Measurements from ENCODE around the gene ADGRG6.

DNA sequence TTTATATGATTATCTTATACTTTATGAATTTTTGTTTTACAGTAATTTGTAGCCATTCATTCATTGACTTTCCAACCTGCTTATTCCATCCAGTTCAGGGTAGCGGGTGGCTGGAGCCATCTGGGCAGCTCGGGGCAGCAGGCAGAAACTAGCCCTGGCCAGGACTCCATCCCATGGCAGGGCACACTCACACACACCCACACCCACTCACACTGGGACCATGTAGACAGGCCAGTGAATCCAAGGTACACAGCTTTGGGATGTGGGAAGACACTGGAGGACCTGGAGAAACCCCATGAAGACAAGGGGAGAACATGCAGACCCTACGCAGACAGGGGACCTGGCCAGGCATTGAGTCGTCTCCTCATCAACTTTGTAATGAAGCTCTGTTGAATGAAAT, 84.8 kb downstream of the ADGRG6 start:
- no peak for TF ChIP-seq CEBPB (IDR thresholded peaks at IDR 0.05; ENCODE audit: low read depth, low read length)
- TF ChIP-seq BACH1 (IDR thresholded peaks at IDR 0.05; ENCODE audit: low read length), result no peak
- no peak for TF ChIP-seq RAD21 (IDR thresholded peaks at IDR 0.05 in 1 of 2, conservative IDR thresholded peaks at IDR 0.05 in 1 of 2; ENCODE audit: low read depth in 2 of 2, low read length in 2 of 2)
- no peak for TF ChIP-seq RFX5 (IDR thresholded peaks at IDR 0.05; ENCODE audit: borderline replicate concordance, low read depth, low read length)
- TF ChIP-seq CBX5 (IDR thresholded peaks at IDR 0.05; ENCODE audit: low read depth, low read length), result no peak
- no peak for TF ChIP-seq NRF1 (IDR thresholded peaks at IDR 0.05; ENCODE audit: low read depth, low read length)
- no peak for TF ChIP-seq CTCF (IDR thresholded peaks at IDR 0.05; ENCODE audit: control extremely low read depth in 1 of 3, insufficient read depth in 1 of 3, low read depth in 1 of 3, low read length in 3 of 3)
- no peak for TF ChIP-seq RNF2 (IDR thresholded peaks at IDR 0.05; ENCODE audit: borderline replicate concordance, low read depth, low read length, missing control alignments, poor library complexity, severe bottlenecking)
- no peak for TF ChIP-seq TAF1 (IDR thresholded peaks at IDR 0.05; ENCODE audit: low read depth, low read length)
- TF ChIP-seq EZH2 (IDR thresholded peaks at IDR 0.05; ENCODE audit: low read depth, low read length, severe bottlenecking), result no peak
- no peak for TF ChIP-seq SP1 (IDR thresholded peaks at IDR 0.05; ENCODE audit: low read depth, low read length)

All from H1 (cell line).